IPS-15b (cell line): Measurements from ENCODE around the gene FXYD6.
"Not testable (repeated sequence)": the region's sequence is repeated elsewhere in the genome, so short reads cannot be mapped to it uniquely, and the experiment has no call there.

Experiments used
- H3K27me3 ChIP-seq: one replicate; pipeline ENCODE4 v1.6.1; 2013; ENCODE audit warnings: low read length; ENCODE audit not compliant: control insufficient read depth, insufficient read depth
- H3K36me3 ChIP-seq: one replicate; pipeline ENCODE4 v1.6.1; 2013; ENCODE audit warnings: low read length; ENCODE audit not compliant: control insufficient read depth, insufficient read depth
- H3K4me1 ChIP-seq: one replicate; pipeline ENCODE4 v1.6.1; 2013; ENCODE audit warnings: mild to moderate bottlenecking, low read length; ENCODE audit not compliant: control insufficient read depth, insufficient read depth
- H3K4me3 ChIP-seq: one replicate; pipeline ENCODE4 v1.5.1; 2013; ENCODE audit warnings: low read depth, low read length
- H3K9ac ChIP-seq: one replicate; pipeline ENCODE4 v1.6.1; 2013; ENCODE audit warnings: low read depth, mild to moderate bottlenecking, low read length
- H3K9me3 ChIP-seq: one replicate; pipeline ENCODE4 v1.6.1; 2013; ENCODE audit warnings: mild to moderate bottlenecking, low read length; ENCODE audit not compliant: control insufficient read depth, insufficient read depth

The FXYD6 gene

GRCh38 chr11:117872420-117872961 lies 4.0 kb downstream of the FXYD6 start:
- Histone ChIP-seq H3K4me1 (peaks cover 39% of the 10 kb centered on the region), H3K9me3 (no peaks in the 10 kb centered on the region), H3K9ac (no peak overlapping the region), H3K27me3 (peaks cover 8% of the 10 kb centered on the region), H3K36me3 (no peaks in the 10 kb centered on the region), H3K4me3 (no peak overlapping the region)

- Histone ChIP-seq H3K4me3 (no peak overlapping the region), H3K9me3 (no peaks in the 10 kb centered on the region), H3K27me3 (peaks cover 4% of the 10 kb centered on the region), H3K9ac (no peak overlapping the region), H3K36me3 (no peaks in the 10 kb centered on the region), H3K4me1 (peaks cover 38% of the 10 kb centered on the region)
These were observed 4.7 kb downstream of the FXYD6 start for GRCh38 chr11:117871784-117872183.

- Histone ChIP-seq H3K4me3 (no peak overlapping the region), H3K9me3 (no peaks in the 10 kb centered on the region), H3K4me1 (peaks cover 38% of the 10 kb centered on the region), H3K9ac (no peak overlapping the region), H3K27me3 (peaks cover 4% of the 10 kb centered on the region), H3K36me3 (no peaks in the 10 kb centered on the region)
These were observed 5.3 kb downstream of the FXYD6 start for GRCh38 chr11:117871160-117871559.

DNA sequence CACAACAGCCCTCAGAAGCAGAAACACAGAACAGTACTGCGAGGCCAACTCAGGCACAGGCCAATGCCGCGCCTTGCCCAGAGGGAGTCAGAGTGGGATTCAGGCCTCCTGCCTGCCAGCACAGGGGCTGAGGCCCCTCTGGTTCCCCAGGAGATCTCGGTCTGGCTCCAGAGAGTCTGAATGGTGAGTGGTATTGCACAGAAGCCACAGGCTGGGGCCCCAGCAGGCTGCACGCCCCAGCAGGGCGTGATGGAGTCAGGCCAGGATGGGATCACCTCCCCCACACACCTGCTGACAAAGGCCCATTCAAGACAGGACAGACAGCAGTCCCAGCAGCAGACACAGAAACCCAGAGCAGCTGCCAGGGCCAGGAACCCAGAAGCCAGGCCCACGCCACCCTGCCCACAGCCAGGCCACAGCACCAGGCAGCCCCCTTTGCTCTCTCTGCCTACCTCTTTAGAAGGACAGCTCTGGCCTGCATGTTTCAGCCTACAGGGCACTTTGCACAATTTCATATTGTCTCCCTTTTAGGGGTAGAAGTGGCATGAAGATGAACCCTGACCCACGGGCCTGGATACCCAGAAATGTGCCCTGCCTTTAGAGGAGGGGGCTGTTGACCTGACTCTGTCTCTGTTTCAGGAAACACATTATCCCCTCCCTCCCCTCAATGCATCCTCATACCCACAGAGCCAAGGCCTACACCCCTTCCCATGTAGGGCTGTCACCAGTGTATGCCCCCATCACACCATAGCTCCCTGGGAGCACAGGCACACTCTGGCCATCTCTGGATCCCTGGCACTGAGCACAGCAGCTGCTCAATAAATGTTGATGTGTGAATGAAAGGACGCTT lies 6.1 kb downstream of the FXYD6 start:
- H3K36me3 ChIP-seq = no peaks in the 10 kb centered on the region
- H3K4me1 ChIP-seq = peaks cover 36% of the 10 kb centered on the region
- H3K27me3 ChIP-seq = no peaks in the 10 kb centered on the region
- H3K9ac ChIP-seq = peak overlapping the region; percentile 16
- no peak overlapping the region for H3K4me3 ChIP-seq
- H3K9me3 ChIP-seq = no peaks in the 10 kb centered on the region

DNA sequence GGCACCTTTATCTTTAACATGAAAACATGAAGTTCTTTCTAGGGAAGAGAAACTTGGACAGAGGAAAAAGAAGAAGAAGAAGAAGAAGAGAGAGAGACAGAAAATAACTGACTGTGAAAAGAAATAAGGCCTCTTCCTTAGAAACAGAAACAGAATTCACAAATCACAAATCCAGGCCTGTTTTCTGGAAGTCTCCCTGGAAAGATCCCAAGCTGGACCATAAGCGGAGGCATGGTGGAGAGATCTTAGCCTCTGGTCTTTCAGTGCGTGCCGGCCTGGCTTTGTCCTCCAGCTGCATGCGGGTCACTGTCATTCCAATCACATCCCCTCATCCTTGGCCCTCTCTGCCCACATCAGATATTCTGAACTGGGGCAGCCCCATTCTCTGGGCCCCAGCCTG lies 6.9 kb downstream of the FXYD6 start:
- H3K9me3 ChIP-seq = no peaks in the 10 kb centered on the region
- no peaks in the 10 kb centered on the region for H3K27me3 ChIP-seq
- no peak overlapping the region for H3K4me3 ChIP-seq
- peaks cover 29% of the 10 kb centered on the region for H3K4me1 ChIP-seq
- peak overlapping the region; percentile 16 for H3K9ac ChIP-seq
- no peaks in the 10 kb centered on the region for H3K36me3 ChIP-seq

DNA sequence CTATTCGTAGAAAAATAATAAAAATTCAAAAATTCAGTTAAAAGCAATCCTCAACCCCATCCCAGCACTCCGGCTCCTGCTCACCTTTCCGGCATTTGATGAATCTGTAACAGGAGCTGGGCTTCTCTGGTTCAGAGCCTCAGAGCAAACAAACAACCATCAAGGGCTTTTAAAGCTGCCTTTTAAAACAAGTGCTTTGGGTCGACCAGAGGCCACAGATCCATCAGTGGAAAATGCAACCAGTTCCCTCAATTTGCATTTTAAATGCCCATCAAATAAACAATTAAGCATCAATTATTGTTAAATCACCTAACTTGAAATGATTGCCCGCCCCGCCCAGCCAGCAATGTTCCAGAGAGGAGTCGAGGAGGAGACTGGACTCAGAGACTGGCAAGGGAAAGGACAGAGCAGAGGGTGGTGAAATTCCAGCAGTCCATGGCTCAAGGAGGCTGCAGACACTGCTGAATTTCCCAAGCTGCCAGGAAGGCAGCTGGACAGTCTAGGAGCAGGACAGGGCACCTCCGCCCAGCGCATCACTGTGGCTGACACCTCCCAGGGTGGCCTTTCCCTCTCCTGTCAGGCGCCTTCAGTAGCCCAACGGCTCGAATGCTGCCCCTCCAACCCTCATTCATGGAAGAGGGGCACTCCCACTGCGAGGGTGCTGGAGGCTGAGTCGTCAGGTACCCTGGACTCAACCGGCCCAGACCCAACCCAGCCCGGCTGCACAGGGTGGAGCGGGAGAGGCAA lies 7.5 kb downstream of the FXYD6 start:
- no peaks in the 10 kb centered on the region for H3K27me3 ChIP-seq
- no peaks in the 10 kb centered on the region for H3K36me3 ChIP-seq
- H3K9me3 ChIP-seq = no peaks in the 10 kb centered on the region
- H3K4me3 ChIP-seq = peak overlapping the region; percentile 30
- peaks cover 29% of the 10 kb centered on the region for H3K4me1 ChIP-seq
- no peak overlapping the region for H3K9ac ChIP-seq

- H3K9me3 ChIP-seq = no peaks in the 10 kb centered on the region
- H3K9ac ChIP-seq = no peak overlapping the region
- H3K27me3 ChIP-seq = no peaks in the 10 kb centered on the region
- peaks cover 29% of the 10 kb centered on the region for H3K4me1 ChIP-seq
- H3K4me3 ChIP-seq = no peak overlapping the region
- H3K36me3 ChIP-seq = no peaks in the 10 kb centered on the region
These were observed 8.4 kb downstream of the FXYD6 start for GRCh38 chr11:117868088-117868487.

GRCh38 chr11:117866526-117866925 lies 9.9 kb downstream of the FXYD6 start:
- no peak overlapping the region for H3K4me3 ChIP-seq
- no peaks in the 10 kb centered on the region for H3K27me3 ChIP-seq
- H3K9me3 ChIP-seq = no peaks in the 10 kb centered on the region

GRCh38 chr11:117865546-117865945 lies 10.9 kb downstream of the FXYD6 start:
- not testable (repeated sequence) for H3K9me3 ChIP-seq, H3K36me3 ChIP-seq, H3K9ac ChIP-seq, H3K27me3 ChIP-seq, H3K4me3 ChIP-seq
- peaks cover 34% of the 10 kb centered on the region for H3K4me1 ChIP-seq

More at GRCh38 chr11:117866526-117866925, 9.9 kb downstream of the FXYD6 start:
- Histone ChIP-seq H3K36me3 (no peaks in the 10 kb centered on the region), H3K4me1 (peaks cover 33% of the 10 kb centered on the region), H3K9ac (no peak overlapping the region)

DNA sequence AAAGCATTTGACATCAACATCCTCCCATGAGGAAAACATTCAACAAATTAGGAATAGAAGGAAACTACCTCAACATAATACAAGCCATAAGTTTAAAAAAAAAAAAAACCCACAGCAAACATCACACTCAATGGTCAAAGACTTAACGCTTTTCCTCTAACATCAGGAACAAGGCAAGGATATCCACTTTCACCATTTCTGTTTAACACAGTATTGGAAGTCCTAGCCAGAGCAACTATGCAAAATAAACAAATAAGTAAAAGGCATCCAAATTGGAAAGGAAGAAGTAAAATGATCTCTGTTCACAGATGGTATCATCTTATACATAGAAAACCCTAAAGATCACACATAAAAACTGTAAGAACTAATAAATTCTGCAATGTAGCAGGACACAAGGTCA lies 13.1 kb downstream of the FXYD6 start:
- H3K4me1 ChIP-seq = peaks cover 17% of the 10 kb centered on the region
- H3K36me3 ChIP-seq = no peaks in the 10 kb centered on the region
- no peak overlapping the region for H3K9ac ChIP-seq
- no peaks in the 10 kb centered on the region for H3K9me3 ChIP-seq
- H3K4me3 ChIP-seq = no peak overlapping the region
- no peaks in the 10 kb centered on the region for H3K27me3 ChIP-seq

- Histone ChIP-seq H3K9me3 (no peaks in the 10 kb centered on the region), H3K4me3 (no peak overlapping the region), H3K4me1 (peaks cover 13% of the 10 kb centered on the region), H3K36me3 (no peaks in the 10 kb centered on the region), H3K27me3 (no peaks in the 10 kb centered on the region), H3K9ac (no peak overlapping the region)
These were observed 13.7 kb downstream of the FXYD6 start for GRCh38 chr11:117862753-117863152.
